COLO668 (cell line): ENCODE measurements around the gene NTRK3.

Experiments used
- DNase-seq: peaks from one replicate; lab custom pipeline; 2025; ENCODE audit not compliant: unreplicated experiment; lab: John Stamatoyannopoulos, UW

NTRK3 gene

DNA sequence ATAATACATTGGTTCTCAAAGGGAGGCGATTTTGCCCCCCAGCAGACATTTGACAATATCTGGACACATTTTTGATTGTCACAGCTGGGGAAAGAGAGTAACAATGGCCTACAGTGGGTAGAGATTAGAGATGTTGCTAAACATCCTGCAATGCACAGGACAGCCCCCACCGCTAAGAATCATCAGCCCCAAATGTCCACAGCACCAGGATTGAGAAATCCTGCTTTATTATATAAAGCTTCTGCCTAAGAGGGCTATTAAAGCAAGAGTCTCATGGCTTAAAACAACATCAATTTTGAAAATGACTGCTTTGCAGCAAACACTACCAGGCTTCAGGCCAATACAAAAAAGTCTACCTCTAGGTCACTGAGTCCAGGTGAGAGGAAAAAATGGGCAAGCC, 68.2 kb downstream of the NTRK3 start:
- no peak for DNase-seq

GRCh38 chr15:88187195-88187594, 69.3 kb downstream of the NTRK3 start:
- DNase-seq, result peak; percentile 27

GRCh38 chr15:88185584-88185983, 71.0 kb downstream of the NTRK3 start:
- no peak for DNase-seq

DNA sequence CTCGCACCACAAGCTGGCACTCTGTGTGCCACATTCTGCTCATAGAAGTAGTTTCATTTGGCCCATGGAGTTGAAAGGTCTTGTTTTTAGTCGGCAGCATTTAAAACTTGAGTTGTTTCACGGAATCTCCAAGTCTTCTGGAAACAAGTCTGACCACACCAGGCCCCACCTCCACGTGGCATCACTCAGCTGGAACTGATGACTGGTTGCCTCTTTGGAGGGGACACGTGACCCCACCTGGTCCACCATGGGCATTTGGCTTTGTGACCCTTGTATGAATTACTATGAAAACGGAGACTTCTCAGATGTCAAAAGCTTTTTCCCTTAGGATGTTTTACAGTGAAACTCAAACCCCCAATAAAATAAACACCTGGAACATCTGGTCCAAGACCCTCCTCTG, 74.9 kb downstream of the NTRK3 start:
- DNase-seq, result peak; percentile 8

- DNase-seq, result no peak
Observed at GRCh38 chr15:88179562-88179961, 77.0 kb downstream of the NTRK3 start.

DNA sequence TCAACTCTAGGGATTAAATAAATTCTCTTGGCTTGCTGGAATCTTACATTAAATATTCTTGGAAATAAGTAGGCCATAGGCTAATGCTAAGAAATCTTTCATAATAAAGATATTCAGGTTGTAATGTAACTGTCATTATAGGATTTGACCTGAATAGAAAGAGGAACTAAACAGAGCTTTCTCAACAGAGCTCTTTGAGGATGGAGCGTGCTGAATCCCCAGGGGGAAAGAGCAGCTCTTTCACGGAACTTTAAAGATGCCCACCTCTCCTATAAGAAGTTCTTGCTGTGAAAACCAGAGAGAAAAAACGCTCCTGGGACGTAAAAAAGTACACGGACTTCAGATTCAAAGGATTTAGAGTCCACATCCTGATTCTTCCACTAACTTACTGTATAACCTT, 77.9 kb downstream of the NTRK3 start:
- DNase-seq, result no peak

GRCh38 chr15:88177451-88177850, 79.1 kb downstream of the NTRK3 start:
- DNase-seq, result no peak

DNA sequence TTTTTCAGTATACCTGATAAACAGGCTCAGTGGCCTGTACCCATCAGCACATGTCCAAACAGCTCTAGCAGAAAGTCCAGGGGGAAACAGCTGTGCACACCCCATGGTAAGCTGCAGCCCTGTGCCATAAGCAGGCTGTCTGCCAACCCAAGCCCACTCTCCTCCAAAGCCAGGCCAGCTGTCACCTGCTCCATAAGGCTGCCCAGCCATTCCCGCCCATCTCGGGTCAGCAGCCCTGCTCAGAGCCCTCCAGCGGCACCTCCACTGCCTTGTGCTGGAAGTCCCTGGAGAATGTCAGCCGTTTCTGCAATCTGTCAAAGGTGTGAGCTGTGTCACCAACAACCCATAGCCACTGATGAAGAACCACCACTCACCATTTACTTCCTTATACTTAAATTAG, 82.0 kb downstream of the NTRK3 start:
- DNase-seq, result no peak

DNA sequence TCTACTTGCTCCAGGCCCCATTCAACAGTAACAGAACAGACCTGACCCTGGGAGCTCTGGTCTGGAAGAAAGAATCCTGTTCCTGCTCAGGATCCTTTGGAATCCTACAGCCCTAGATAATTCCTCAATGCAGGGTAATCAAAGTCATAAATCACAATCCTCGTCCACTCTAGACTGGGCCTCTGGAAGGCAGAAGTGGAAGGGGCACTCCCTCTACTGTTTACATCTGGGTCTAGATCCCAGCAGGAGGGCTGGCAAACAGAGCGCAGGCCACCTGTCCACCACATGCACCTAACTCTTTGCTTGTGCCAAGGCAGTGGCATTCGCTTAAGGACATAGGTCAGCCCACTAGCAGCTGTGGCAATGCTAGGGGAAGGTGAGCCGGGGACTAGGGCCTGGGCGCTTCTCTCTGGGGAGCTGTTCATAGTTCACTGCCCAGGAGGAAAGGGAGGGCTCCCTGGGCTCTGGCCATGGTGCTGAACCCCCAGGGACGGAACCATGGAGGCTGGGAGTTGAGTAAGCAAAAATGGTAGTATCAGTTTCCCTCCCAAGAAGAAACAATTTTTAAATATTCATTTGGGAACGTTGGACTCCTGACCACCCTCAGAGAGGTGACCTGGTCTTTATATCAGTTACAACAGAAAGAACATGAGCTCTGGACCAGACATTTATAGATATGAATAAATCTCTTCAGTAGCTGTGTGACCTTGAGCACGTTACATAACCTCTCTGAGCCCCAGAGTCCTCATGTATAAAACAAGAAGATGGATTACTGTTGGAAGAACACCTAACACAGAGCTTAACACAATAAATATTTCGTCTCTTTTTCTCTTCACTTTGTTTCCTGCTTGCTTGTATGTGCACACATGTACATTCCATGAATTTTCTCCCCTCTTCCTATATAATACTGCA, 90.2 kb downstream of the NTRK3 start:
- peak; percentile 81 for DNase-seq

DNA sequence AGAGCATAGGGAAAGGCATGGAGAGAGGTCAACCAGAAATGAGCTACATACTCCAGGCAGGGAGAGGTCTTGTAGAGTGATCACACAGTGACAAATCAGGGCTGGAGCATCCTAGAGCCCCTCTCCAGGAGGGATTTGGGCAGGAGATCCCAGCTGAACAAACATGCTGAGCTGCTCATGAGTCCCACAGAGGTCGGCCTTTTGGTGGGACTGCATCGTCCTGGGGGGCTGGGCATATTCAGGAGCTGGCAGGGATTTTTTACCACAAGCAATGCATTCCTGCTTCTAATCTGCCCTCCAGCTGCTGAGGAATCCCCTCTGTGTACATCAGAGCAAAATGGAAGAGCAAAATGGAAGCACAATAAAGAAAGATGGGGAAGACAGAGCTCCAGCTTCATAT, 94.9 kb downstream of the NTRK3 start:
- DNase-seq, result no peak

DNA sequence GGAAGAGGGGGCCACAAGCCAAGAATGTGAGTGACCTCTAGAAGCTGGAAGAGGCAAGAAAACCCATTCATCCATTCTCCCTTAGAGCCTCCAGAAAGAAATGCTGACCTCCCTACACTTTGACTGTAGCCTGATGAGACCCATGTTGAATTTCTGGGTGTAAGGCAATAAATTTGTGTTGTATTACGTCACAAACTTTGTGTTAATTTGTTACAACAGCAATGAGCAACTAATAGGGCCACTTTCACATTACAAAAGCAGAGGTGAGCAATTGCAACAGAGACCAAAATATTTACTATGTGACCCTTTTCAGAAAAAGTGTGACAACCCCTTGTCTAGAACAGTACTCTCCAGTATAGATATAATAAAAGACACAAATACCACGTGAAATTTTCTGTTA, 101.2 kb downstream of the NTRK3 start:
- no peak for DNase-seq

- DNase-seq, result no peak
Observed at GRCh38 chr15:88152672-88153071, 103.9 kb downstream of the NTRK3 start.

GRCh38 chr15:88147760-88148159, 108.8 kb downstream of the NTRK3 start:
- DNase-seq, result no peak

- no peak for DNase-seq
Observed at GRCh38 chr15:88144921-88145653, 111.5 kb downstream of the NTRK3 start.

GRCh38 chr15:88142121-88142520, 114.4 kb downstream of the NTRK3 start:
- DNase-seq, result no peak

DNA sequence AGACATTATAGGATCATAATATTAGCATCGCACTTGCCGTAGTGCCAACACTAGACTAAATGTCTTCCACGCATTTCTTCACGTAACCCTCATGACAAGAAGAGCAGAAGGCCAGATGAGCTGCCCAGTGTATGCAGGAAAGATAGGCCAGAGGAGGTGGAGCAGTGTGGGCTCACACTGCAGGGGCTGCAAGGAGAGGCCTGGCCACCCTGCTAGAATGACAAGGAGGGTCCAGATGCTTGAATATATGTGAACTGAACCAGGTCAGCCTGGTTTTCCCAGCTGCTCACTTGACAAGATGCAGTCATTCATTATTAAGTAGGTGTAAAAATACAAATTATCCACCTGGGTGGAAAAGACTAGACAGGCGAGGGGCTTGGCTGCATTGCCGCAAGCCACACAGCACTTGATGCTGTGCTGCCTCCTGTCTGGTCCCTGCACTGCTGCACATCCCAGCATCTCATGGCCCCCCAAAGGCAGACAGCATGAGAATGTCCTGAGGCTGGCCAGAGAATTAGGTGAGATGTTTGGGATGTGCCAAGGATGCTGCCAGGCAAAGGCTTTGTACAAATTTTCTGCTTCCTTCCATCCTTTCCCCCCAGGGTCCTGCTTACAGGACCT, 115.2 kb downstream of the NTRK3 start:
- no peak for DNase-seq

GRCh38 chr15:88140398-88140797, 116.1 kb downstream of the NTRK3 start:
- no peak for DNase-seq

DNA sequence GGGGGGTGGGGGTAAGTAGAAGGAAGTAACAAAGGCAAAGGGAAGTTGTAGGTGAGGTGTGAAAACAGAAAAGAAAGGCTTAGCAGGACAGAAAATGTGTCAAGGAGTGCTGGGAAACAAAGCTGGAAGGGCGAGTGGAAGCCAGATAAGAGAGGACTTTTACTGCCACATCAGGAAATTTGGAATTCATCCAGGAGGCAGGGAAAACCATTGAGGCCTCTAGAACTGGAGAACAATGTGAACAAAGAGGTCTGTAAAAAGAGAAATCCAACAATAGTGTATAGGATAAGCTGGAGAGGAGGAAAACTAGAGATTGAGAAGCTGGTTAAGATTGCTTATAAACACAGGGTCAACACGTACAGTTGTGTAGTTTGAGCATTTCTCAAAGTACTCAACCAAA, 116.6 kb downstream of the NTRK3 start:
- DNase-seq, result no peak

- DNase-seq, result no peak
Observed at GRCh38 chr15:88133795-88134194, 122.7 kb downstream of the NTRK3 start.

GRCh38 chr15:88132499-88132898, 124.0 kb downstream of the NTRK3 start:
- no peak for DNase-seq

DNA sequence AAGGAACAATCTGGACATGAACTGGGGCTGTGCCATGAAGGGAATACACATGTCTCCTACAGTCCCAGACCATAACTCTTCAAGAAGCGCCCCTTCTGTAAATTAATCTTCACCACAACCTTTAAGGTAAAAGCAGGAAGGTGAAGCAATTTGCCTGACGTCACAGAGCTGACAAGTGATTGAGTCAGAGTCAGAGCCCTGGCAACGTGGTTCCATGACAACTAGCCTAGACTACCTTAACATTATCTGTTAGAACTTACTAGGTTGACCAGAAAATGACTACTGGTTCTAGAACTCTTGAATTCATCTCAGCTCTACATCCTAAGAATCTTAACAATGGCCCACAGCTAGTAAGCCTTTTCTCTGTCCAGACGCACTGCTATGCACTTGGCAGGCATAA, 124.6 kb downstream of the NTRK3 start:
- DNase-seq, result no peak

GRCh38 chr15:88127432-88127790, 129.1 kb downstream of the NTRK3 start:
- no peak for DNase-seq
